GM18858 (cell line): ENCODE data around the gene VAV1.

Experiments
- ATAC-seq: cut with Tn5 transposase; IDR thresholded peaks from one replicate; pipeline ENCODE4 v1.9.1; 2021; ENCODE audit not compliant: unreplicated experiment

Gene VAV1

GRCh38 chr19:6772028-6772865, at the start of gene VAV1:
VAV1 (plus strand) TSS chr19:6772708; CDS start chr19:6772808, 100 bp downstream.
- no peak for ATAC-seq

DNA sequence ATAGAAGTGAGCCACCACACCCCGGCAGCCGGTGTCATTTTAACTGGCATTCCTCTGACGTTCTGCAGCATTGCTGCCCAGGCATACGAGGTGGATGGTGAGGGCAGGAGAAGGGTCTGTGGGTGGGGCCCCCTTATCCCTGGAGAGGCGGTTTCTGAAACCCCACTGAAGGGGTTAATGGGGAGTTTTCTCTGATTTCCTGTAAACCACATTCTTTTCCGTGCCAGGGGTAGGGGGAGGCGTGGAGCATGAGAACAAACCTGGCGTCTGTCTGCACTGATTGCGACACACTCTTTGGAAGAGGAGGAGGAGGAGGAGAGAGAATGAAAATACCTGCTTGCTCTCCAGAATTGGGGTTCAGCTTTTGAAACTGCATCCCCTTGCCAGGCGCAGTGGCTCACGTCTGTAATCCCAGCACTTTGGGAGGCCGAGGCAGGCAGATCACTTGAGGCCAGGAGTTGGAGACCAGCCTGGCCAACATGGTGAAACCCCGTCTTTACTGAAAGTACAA, 49.3 kb upstream of the VAV1 start:
- ATAC-seq = no peak

- ATAC-seq = no peak
Observed at GRCh38 chr19:6723738-6724137, 48.8 kb upstream of the VAV1 start.

GRCh38 chr19:6724631-6725492, 47.6 kb upstream of the VAV1 start:
- no peak for ATAC-seq

- ATAC-seq = no peak
Observed at GRCh38 chr19:6725513-6726231, 46.8 kb upstream of the VAV1 start.

GRCh38 chr19:6728346-6728745, 44.2 kb upstream of the VAV1 start:
- ATAC-seq = no peak

- ATAC-seq = no peak
Observed at GRCh38 chr19:6729573-6730152, 42.8 kb upstream of the VAV1 start.

DNA sequence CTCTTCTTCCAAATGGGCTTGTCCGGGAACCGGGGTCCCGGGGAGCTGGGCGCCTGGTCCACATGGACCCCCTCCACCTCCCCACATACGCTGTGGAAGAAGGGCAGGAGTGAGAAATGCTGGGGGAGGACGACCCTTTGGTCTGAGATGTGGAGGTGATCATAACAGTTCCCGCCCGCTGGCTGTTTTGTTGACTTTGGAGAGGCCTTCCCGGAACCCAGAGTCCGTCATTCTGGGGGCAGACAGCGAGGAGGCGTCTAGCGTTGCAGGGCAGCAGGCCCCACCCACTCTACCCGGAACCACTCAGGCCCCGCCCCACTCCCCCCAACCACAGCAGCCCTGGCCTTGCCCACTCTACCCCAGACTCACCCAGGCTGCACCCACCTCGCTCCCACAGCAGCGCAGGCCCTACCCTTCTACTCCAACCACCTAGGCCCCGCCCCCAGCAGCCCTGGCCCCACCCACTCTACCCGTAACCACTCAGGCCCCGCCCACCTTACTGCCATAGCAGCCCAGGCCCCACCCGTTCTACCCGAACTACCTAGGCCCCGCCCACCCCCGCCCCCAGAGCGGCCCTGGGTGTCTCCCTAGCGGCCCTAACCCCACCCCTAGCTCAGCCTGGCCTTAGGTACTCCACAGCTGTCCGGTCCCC, 42.2 kb upstream of the VAV1 start:
- ATAC-seq = no peak

DNA sequence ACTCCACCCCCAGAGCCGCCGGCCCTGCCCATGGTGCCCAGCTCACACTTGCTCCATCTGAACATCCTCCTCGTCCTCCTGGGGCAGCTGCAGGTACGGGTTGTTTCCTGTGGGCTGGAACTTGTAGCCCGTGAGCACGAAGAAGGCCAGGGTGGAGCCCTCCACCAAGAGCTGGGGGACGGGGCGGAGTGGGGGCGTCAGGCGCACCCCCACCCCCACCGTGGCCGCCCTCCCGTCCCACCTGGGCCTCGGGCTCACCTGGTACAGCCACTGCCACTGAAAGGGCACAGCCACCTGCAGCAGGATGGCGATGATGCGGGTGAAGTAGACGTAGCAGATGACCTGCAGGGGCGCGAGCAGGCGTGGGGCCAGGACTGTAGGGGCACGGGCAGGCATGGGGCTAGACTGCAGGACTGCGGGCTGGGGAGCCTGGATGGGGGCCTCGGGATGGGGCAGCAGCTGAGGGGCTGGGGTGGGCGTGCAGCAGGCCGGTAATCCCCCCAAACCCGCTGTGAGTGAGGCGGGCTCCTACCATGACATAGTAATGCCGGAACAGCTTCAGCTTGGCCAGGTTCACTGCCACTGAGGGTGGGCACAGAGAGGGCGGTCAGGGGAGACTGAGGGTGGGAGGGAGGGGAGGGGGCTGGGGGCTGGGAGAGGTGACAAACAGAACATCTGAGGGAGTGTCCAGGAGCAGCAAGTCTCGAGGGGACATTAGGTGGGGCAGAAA, 41.4 kb upstream of the VAV1 start:
- ATAC-seq = no peak

DNA sequence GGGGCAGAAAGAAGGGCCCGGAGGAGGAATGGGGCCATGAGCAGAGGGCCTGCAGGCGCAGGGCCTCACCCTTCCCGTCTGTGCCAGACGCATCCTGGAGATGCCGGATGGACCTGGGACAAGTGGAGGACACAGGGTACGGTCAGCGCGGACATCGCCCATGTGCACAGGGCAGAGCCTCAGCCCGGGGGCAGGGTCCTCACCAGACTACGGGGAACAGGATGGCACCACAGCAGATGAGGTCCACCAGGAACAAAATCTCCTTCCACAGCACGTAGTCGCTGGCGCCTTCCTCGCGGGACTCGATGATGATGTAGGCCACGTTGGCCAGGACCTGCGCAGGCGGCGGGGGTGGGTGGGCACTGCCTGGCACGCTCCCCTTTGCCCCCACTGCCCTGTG, 40.7 kb upstream of the VAV1 start:
- ATAC-seq = no peak

- ATAC-seq = no peak
Observed at GRCh38 chr19:6732803-6733337, 39.6 kb upstream of the VAV1 start.

DNA sequence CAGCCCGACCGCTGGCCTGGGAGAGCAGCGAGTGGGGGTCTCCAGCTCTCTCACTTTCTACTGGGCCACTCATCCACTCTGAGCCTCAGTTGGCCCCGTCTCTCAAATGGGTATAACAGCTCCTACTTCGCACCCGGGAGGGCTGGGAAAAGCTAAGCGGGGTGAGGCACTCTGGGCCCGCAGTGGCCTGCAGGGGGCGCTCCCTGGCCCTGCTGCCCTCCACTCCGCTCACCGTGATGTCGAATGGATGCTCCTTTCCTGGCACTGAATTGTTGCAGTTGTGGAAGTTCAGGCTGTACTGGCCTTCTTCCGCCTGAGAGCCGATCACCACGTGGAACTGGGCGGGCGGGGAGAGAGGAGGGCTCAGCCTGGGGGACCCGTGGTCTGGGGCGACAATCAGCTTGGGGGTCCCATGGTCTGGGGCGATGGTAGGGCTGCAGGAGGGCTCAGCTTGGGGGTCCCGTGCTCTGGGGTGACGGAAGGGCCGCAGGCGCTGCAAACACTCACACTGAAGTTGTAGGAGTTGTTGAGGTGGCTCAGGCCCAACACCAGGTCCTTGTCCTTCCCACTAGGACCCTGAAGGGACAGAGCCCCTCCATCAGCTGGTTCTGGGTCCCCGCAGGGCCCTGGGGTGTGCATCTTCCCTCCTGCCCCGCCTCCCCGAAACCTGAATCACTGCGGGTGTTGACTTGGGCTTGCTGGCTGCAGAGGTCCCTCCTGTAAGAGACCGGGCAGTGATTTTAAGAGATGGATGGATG, 39.0 kb upstream of the VAV1 start:
- no peak for ATAC-seq

DNA sequence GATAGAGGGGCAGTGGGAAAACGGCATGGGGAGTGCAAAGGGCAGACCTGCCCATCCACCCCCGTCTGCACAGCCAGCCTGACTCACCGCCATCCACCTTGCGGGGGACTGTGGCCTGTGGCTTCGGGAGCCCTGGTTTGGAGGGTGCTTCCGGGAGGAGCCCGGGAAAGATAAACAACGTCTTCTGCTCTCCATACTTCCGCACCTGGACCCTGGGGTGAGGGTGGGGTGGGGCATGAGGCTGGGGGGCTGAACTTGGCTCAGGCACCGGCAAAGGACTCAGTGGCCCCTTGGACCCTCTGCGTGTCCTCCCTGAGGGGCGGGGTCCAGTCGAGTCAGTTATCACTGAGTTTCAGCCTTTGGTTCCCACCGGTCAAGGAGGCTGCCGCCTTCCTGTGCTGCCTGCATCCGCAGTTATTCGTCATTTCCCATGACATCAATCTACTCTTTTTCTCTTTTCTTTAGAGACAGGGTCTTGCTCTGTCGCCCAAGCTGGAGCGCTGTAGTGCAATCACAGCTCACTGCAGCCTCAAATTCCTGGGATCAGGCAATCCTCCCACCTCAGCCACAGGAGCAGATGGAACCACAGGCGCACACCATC, 38.3 kb upstream of the VAV1 start:
- ATAC-seq = no peak

DNA sequence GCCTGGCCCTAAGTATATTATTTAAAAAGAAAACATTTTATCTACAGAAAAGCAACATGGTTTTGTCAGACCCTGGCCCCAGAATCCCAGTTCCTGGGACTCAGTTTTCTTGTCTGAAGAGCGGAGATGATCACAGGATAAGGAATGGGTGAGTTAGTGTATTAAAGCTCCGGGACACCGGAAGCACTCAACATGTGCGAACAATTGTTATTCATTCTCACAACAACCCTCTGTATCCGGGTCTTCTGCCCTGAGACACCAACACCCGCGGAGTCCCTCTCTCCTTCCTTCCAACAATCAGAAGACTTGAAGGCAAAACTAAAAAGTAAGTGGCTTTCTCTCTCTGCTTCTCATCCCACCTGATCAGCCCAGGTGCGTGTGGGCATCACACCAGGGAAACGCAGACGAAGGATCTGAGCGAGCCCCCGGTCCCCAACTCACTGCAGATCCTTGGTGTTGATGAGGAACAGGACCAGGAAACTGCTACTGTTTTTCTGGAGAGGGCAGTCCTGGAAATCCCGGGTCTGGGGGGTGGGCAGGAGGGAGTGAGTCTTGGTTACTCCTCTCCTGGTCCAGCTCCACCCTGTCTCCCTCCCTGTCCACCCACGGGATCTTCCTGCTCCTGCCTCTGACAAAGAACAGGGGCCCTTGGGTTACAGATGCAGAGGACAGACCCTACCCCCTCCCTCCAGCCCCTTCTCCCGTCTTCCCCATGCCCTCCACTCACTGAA, 37.2 kb upstream of the VAV1 start:
- no peak for ATAC-seq

GRCh38 chr19:6736169-6736916, 36.2 kb upstream of the VAV1 start:
- no peak for ATAC-seq

DNA sequence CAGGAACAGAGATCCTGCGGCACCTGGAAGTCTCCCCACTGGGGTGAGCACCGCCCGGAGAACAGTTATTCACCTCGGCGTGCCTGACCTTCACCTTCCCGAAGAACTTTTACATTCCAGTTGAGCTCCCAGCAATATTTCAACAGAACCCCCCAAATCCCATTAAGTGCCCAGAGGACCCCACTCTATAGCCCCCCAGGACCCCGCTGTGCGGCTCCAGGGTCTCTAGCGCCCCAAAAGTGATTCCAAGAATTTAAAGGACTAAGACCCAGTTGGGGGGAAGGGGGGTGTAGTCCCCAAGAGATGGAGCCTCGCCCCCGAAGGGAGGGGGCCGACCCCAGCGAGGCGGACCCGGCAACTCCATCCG, 35.6 kb upstream of the VAV1 start:
- ATAC-seq = no peak

- ATAC-seq = peak; percentile 39
Observed at GRCh38 chr19:6737284-6737872, 35.1 kb upstream of the VAV1 start, which contains the start of gene GPR108. GPR108 (minus strand) TSS chr19:6737580; CDS start chr19:6737576, 4 bp downstream.
